Measurements from ENCODE around the gene PPP2R5E. TPM values are rescaled to one million over a fixed set of nuclear protein-coding genes. Genes with fewer than 3 reads are reported as not detected.

The PPP2R5E gene
- total and polyA plus RNA-seq, 2 experiments from 2014 or later: 21.8 to 31.8 TPM

DNA sequence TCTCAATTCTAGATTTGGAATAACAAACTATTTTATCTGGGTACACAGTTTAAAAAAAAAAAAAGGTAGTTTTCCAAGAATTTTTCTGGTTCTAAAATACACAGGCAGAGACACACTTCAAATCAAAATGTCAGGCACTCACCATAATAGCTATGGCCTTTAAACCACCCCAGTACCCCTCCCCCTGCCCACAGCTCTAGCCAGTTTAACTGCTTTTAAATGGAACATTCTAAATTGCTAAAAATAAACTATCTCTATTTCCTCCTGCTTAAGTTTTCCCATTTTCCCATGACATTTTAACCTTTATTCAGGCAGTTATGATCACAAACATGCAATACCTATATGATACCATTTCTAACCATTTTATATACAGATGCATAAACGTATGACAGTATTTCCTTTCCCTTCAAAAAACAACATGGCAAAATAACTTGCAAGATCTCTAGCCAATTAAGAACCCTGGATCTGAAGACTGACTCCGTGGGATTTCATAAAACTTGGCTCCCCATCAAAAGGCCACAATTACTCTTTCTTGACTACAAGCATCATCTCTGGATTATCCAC is 46.3 kb downstream of the PPP2R5E start:
- H3K9me3 ChIP-seq (ENCODE audit: low read depth): no peaks in the 10 kb centered on the region
- no peak overlapping the region for H3K4me3 ChIP-seq
- H3F3A ChIP-seq (ENCODE audit: insufficient read depth): peaks cover 17% of the 10 kb centered on the region; the same call in 1 of the 2 replicates
- no peak for DNase-seq
- H3K27ac ChIP-seq: no peak overlapping the region
- in situ Hi-C loops (cut with MboI): no loop called here
- H4K20me1 ChIP-seq (ENCODE audit: insufficient read depth): no peaks in the 10 kb centered on the region; the same call in 1 of the 2 replicates
- no peak overlapping the region for H2AFZ ChIP-seq
- H3K36me3 ChIP-seq (ENCODE audit: low read depth): no peaks in the 10 kb centered on the region
- H3K27me3 ChIP-seq (replicated peaks; ENCODE audit: insufficient read depth): no peaks in the 10 kb centered on the region
- no peak overlapping the region for H3K9ac ChIP-seq
- peaks cover 96% of the 10 kb centered on the region for H3K79me2 ChIP-seq (ENCODE audit: insufficient read depth)
- H3K4me1 ChIP-seq (ENCODE audit: insufficient read depth): peaks cover 21% of the 10 kb centered on the region
- TF ChIP-seq EZH2 (IDR thresholded peaks at IDR 0.05; ENCODE audit: insufficient read depth, poor library complexity, severe bottlenecking) (no peak), EZH2phosphoT487 (IDR thresholded peaks at IDR 0.05; ENCODE audit: insufficient read depth, low read depth) (no peak)
- no peak overlapping the region for H3K4me2 ChIP-seq (ENCODE audit: unreplicated experiment)
- H3K9me2 ChIP-seq (ENCODE audit: insufficient read depth): no peaks in the 10 kb centered on the region
- 95 to 97% methylated on average over 2 of the region's 2 CpGs for WGBS, 2 experiments (ENCODE audit: low coverage in 1 of 2, low lambda C conversion rate in 2 of 2, missing lambda C conversion rate in 2 of 2)

DNA sequence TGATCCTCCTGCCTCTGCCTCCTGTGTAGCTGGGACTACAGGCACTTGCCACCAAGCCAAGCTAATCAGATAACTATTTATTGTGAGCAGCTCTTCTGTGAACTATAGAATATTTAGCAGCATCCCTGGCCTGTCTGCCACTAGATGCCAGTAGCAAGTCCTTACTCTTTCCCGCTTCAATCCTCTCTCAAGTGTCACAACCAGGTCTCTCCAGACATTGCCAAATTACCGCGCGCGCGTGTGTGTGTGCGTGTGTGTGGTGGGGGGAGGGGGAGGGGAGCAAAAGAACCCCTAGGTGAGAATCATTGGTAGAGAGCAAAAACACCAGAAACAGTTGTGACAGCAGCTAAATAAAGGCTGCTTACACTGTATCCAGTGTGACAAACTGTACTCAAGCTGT is 49.9 kb downstream of the PPP2R5E start:
- Histone ChIP-seq H3K79me2 (ENCODE audit: insufficient read depth) (peaks cover 98% of the 10 kb centered on the region), H3F3A (ENCODE audit: insufficient read depth) (peaks cover 15% of the 10 kb centered on the region; the same call in 1 of the 2 replicates), H3K4me1 (ENCODE audit: insufficient read depth) (peaks cover 17% of the 10 kb centered on the region), H4K20me1 (ENCODE audit: insufficient read depth) (no peaks in the 10 kb centered on the region; the same call in 1 of the 2 replicates), H3K36me3 (ENCODE audit: low read depth) (no peaks in the 10 kb centered on the region), H3K27ac (peak overlapping the region; percentile 73), H3K4me3 (no peak overlapping the region), H3K9me2 (ENCODE audit: insufficient read depth) (no peaks in the 10 kb centered on the region), H3K9me3 (ENCODE audit: low read depth) (no peaks in the 10 kb centered on the region), H3K27me3 (replicated peaks; ENCODE audit: insufficient read depth) (no peaks in the 10 kb centered on the region), H2AFZ (no peak overlapping the region), H3K9ac (no peak overlapping the region), H3K4me2 (ENCODE audit: unreplicated experiment) (no peak overlapping the region)
- in situ Hi-C loops (cut with MboI): no loop called here
- DNase-seq: peak; percentile 16
- 95 to 100% methylated on average over 7 of the region's 7 CpGs for WGBS, 2 experiments (ENCODE audit: low coverage in 1 of 2, low lambda C conversion rate in 2 of 2, missing lambda C conversion rate in 2 of 2)
- no peak for TF ChIP-seq EZH2 (IDR thresholded peaks at IDR 0.05; ENCODE audit: insufficient read depth, poor library complexity, severe bottlenecking)
- TF ChIP-seq EZH2phosphoT487 (IDR thresholded peaks at IDR 0.05; ENCODE audit: insufficient read depth, low read depth): no peak

DNA sequence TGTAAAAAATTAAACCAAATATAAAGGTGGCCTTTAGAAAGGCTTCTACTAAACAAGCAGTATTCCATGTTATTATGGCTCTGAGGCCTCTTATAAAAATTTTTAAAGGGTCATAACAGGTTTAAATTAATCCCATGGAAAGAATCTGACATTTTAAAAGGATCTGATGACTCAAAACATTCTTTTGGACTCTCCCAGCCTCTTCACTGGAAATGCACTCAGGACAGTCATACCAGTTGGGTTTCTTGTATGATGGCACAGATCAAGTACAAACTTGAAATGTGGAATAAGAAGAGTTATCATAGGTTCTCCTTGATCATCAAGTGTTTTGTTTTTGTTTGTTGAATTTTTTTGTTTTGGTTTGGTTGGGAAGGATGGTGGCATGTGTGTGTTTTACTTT is 50.8 kb downstream of the PPP2R5E start:
- peak overlapping the region; percentile 62 for H3K4me2 ChIP-seq (ENCODE audit: unreplicated experiment)
- H2AFZ ChIP-seq: no peak overlapping the region
- no peaks in the 10 kb centered on the region for H3K36me3 ChIP-seq (ENCODE audit: low read depth)
- H3K9ac ChIP-seq: peak overlapping the region; percentile 25
- H3F3A ChIP-seq (ENCODE audit: insufficient read depth): peaks cover 15% of the 10 kb centered on the region; the same call in 1 of the 2 replicates
- no peak for TF ChIP-seq EZH2phosphoT487 (IDR thresholded peaks at IDR 0.05; ENCODE audit: insufficient read depth, low read depth)
- no peak for TF ChIP-seq EZH2 (IDR thresholded peaks at IDR 0.05; ENCODE audit: insufficient read depth, poor library complexity, severe bottlenecking)
- 0 out of 2 replicates have a peak overlapping the region, but pooled peaks have one; percentile 6 for H3K4me3 ChIP-seq
- H4K20me1 ChIP-seq (ENCODE audit: insufficient read depth): no peaks in the 10 kb centered on the region; the same call in 1 of the 2 replicates
- peaks cover 17% of the 10 kb centered on the region for H3K4me1 ChIP-seq (ENCODE audit: insufficient read depth)
- no peaks in the 10 kb centered on the region for H3K27me3 ChIP-seq (replicated peaks; ENCODE audit: insufficient read depth)
- no peaks in the 10 kb centered on the region for H3K9me2 ChIP-seq (ENCODE audit: insufficient read depth)
- H3K9me3 ChIP-seq (ENCODE audit: low read depth): no peaks in the 10 kb centered on the region
- peak; percentile 86 for DNase-seq
- peaks cover 98% of the 10 kb centered on the region for H3K79me2 ChIP-seq (ENCODE audit: insufficient read depth)
- peak overlapping the region; percentile 73 for H3K27ac ChIP-seq
- in situ Hi-C loops (cut with MboI): no loop called here

DNA sequence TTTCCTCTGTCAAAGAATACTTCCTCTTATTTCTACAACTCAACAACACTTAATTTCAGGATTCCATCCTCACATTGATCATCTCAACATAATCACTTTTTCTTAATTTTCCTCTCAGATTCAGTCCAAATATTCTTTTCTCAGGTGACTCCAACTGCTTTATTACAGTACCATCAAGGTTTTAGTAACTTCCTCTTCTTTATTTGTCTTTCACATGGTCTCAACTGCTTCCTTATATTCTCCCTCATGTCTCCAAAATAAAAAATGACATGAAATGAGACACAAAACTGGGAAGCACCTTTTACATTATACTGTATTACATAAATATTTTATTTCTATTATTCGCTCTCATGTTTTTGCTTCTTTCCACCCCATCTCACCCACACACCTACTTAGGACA is 55.5 kb downstream of the PPP2R5E start:
- Histone ChIP-seq H3K4me3 (no peak overlapping the region), H3K9me2 (ENCODE audit: insufficient read depth) (no peaks in the 10 kb centered on the region), H3K9ac (no peak overlapping the region), H4K20me1 (ENCODE audit: insufficient read depth) (peaks cover 3% of the 10 kb centered on the region; the same call in 1 of the 2 replicates), H3K4me1 (ENCODE audit: insufficient read depth) (peaks cover 16% of the 10 kb centered on the region), H3K4me2 (ENCODE audit: unreplicated experiment) (no peak overlapping the region), H3K9me3 (ENCODE audit: low read depth) (no peaks in the 10 kb centered on the region), H3K36me3 (ENCODE audit: low read depth) (no peaks in the 10 kb centered on the region), H2AFZ (no peak overlapping the region), H3K79me2 (ENCODE audit: insufficient read depth) (peaks cover 98% of the 10 kb centered on the region), H3K27ac (no peak overlapping the region), H3K27me3 (replicated peaks; ENCODE audit: insufficient read depth) (no peaks in the 10 kb centered on the region), H3F3A (ENCODE audit: insufficient read depth) (peaks cover 13% of the 10 kb centered on the region; the same call in 1 of the 2 replicates)
- in situ Hi-C loops (cut with MboI): no loop called here
- TF ChIP-seq EZH2phosphoT487 (IDR thresholded peaks at IDR 0.05; ENCODE audit: insufficient read depth, low read depth): no peak
- TF ChIP-seq EZH2 (IDR thresholded peaks at IDR 0.05; ENCODE audit: insufficient read depth, poor library complexity, severe bottlenecking): no peak
- no peak for DNase-seq
- WGBS, 2 experiments (ENCODE audit: low coverage in 1 of 2, low lambda C conversion rate in 2 of 2, missing lambda C conversion rate in 2 of 2): 98 to 100% methylated on average over 1 of the region's 1 CpG

Data from GM23248 (cell line).